Gastroesophageal sphincter (tissue), 4 donors: ENCODE measurements around the gene MGAT5B. TPM values are rescaled to one million over a fixed set of nuclear protein-coding genes. Genes with fewer than 3 reads are reported as not detected.

Source experiments
- ATAC-seq: fragments of 150-250 bp; one replicate; pipeline ENCODE4 v1.9.1; 2016; ENCODE audit warnings: mild to moderate bottlenecking, moderate library complexity
- H3K27ac ChIP-seq, 4 donors: fragments of 200-600 bp; sonication (generic) in 3 of 4; 1 replicate in 3 of 4; 2 replicates in 1 of 4; pipeline ENCODE4 v1.5.1; 2016 to 2019
- H3K27me3 ChIP-seq: fragments of 200-600 bp; sonication (generic); one replicate; pipeline ENCODE4 v1.5.1; 2019
- H3K36me3 ChIP-seq, 2 donors: fragments of 200-600 bp; sonication (generic); one replicate each; pipeline ENCODE4 v1.5.1; 2019; ENCODE audit warnings: control low read depth in 1 of 2
- H3K4me1 ChIP-seq, 3 donors: fragments of 200-600 bp; sonication (generic); 1 replicate in 2 of 3; 2 replicates in 1 of 3; pipeline ENCODE4 v1.5.1; 2016 to 2019; ENCODE audit warnings: control low read depth in 2 of 3
- H3K4me3 ChIP-seq, 2 donors: fragments of 200-600 bp; sonication (generic); one replicate each; pipeline ENCODE4 v1.5.1; 2019; ENCODE audit warnings: mild to moderate bottlenecking in 1 of 2, moderate library complexity in 1 of 2
- H3K9me3 ChIP-seq, 3 donors: fragments of 200-600 bp; sonication (generic); one replicate each; pipeline ENCODE4 v1.5.1; 2017 to 2019; ENCODE audit warnings: control low read depth in 2 of 3
- CTCF ChIP-seq, 4 experiments: fragments of 200-600 bp in 2 of 4; fragments of 450-650 bp in 2 of 4; sonication (generic) in 1 of 4; IDR thresholded peaks; one replicate each; pipeline ENCODE4 v1.5.1; 2017 to 2019; ENCODE audit warnings: antibody characterized with exemption in 4 of 4, mild to moderate bottlenecking in 2 of 4, moderate library complexity in 2 of 4
- EP300 ChIP-seq: sonication (generic); formaldehyde crosslinking; IDR thresholded peaks from one replicate; pipeline ENCODE4 v1.6.1; 2017; ENCODE audit warnings: antibody characterized with exemption, mild to moderate bottlenecking
- POLR2A ChIP-seq, 2 donors: fragments of 450-650 bp; IDR thresholded peaks; one replicate each; pipeline ENCODE4 v1.6.1; 2017; ENCODE audit warnings: antibody characterized with exemption in 2 of 2, mild to moderate bottlenecking in 2 of 2, moderate library complexity in 1 of 2
- POLR2AphosphoS5 ChIP-seq: sonication (generic); formaldehyde crosslinking; IDR thresholded peaks from one replicate; pipeline ENCODE4 v1.6.1; 2017; ENCODE audit warnings: antibody characterized with exemption
- WGBS, 2 donors: methylation state at CpG; one replicate each; pipeline ENCODE4 v1.1.5; 2018; ENCODE audit warnings: low coverage in 1 of 2; 5-methylcytosine and 5-hydroxymethylcytosine counted together
- total RNA-seq, 4 donors: library from RNA; depleted of rRNA; stranded (reverse); fragments of >200 nt; gene quantifications; one replicate each; pipeline ENCODE4 v1.1.0, GENCODE V29; 2016

Gene MGAT5B
- total RNA-seq, 4 donors from 2014 or later = 0.12 to 0.81 (median 0.29) TPM

GRCh38 chr17:76993651-76994050, 125.4 kb downstream of the MGAT5B start:
- Histone ChIP-seq H3K27me3 (peaks cover 50% of the 10 kb centered on the region), H3K4me1 (no peaks in the 10 kb centered on the region), H3K4me3 (no peak overlapping the region), H3K36me3 (no peaks in the 10 kb centered on the region), H3K9me3 (no peaks in the 10 kb centered on the region), H3K27ac (no peak overlapping the region)
- TF ChIP-seq POLR2A (IDR thresholded peaks at IDR 0.05) (no peak), POLR2AphosphoS5 (no peak), CTCF (IDR thresholded peaks at IDR 0.05) (no peak), EP300 (no peak)
- ATAC-seq = no peak
- 0 to 33% methylated on average over 1 to 2 of the region's 5 CpGs for WGBS, 2 donors

DNA sequence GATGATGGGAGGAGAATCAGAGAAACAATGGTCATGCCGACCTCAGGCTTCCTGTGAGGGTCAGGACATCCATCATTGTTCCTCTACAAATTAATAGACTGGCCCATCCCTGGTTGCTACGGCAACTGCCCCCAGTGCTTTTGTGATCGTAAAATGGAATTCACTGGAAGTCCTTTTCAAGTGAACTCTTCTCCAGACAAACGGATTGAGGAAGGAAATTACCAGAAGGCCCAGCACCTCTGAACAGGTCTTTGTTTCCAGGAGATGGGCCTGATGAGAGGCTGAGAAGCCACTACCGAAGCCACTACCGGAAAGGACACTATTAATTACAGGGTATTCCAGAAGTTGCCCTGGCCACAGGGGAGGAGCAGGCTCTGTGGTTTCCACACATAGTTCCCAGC, 126.0 kb downstream of the MGAT5B start:
- Histone ChIP-seq H3K4me3 (no peak overlapping the region), H3K4me1 (no peaks in the 10 kb centered on the region), H3K36me3 (no peaks in the 10 kb centered on the region), H3K27me3 (peaks cover 55% of the 10 kb centered on the region), H3K27ac (no peak overlapping the region), H3K9me3 (no peaks in the 10 kb centered on the region)
- TF ChIP-seq CTCF (IDR thresholded peaks at IDR 0.05) = no peak
- TF ChIP-seq POLR2A (IDR thresholded peaks at IDR 0.05) = no peak
- no peak for TF ChIP-seq EP300
- no peak for TF ChIP-seq POLR2AphosphoS5
- 43% methylated on average over 6 of the region's 6 CpGs; no CpG with 5 or more reads in 1 of the 2 donors for WGBS, 2 donors
- no peak for ATAC-seq

GRCh38 chr17:76995387-76996105, 127.3 kb downstream of the MGAT5B start:
- ATAC-seq = no peak
- Histone ChIP-seq H3K4me1 (no peaks in the 10 kb centered on the region), H3K9me3 (no peaks in the 10 kb centered on the region), H3K4me3 (no peak overlapping the region), H3K27me3 (peaks cover 63% of the 10 kb centered on the region), H3K27ac (no peak overlapping the region), H3K36me3 (no peaks in the 10 kb centered on the region)
- TF ChIP-seq POLR2A (IDR thresholded peaks at IDR 0.05) = no peak
- no peak for TF ChIP-seq POLR2AphosphoS5
- TF ChIP-seq EP300 = no peak
- TF ChIP-seq CTCF (IDR thresholded peaks at IDR 0.05) = no peak
- 74 to 82% methylated on average over 8 to 10 of the region's 11 CpGs for WGBS, 2 donors

- 65 to 72% methylated on average over 3 of the region's 16 CpGs for WGBS, 2 donors
- peaks cover 74% of the 10 kb centered on the region for H3K27me3 ChIP-seq
- H3K4me3 ChIP-seq = no peak overlapping the region
- H3K9me3 ChIP-seq = no peaks in the 10 kb centered on the region
- TF ChIP-seq EP300 (no peak), POLR2A (IDR thresholded peaks at IDR 0.05) (no peak), CTCF (IDR thresholded peaks at IDR 0.05) (no peak), POLR2AphosphoS5 (no peak)
- no peak for ATAC-seq
- no peaks in the 10 kb centered on the region for H3K36me3 ChIP-seq
- no peak overlapping the region for H3K27ac ChIP-seq
- H3K4me1 ChIP-seq = no peaks in the 10 kb centered on the region
Observed at GRCh38 chr17:76996741-76997694, 128.8 kb downstream of the MGAT5B start.
